Thyroid gland (tissue), 4 donors: ENCODE results near the gene LIPM.

Source experiments
- POLR2A ChIP-seq, 2 donors: fragments of 450-650 bp; IDR thresholded peaks; one replicate each; pipeline ENCODE4 v1.6.1; 2017; ENCODE audit warnings: antibody characterized with exemption in 2 of 2, mild to moderate bottlenecking in 2 of 2, moderate library complexity in 1 of 2
- TF ChIP-seq, protein P1 (sequence below), 6 experiments: fragments of 200-600 bp in 3 of 6; fragments of 450-650 bp in 3 of 6; sonication (generic) in 3 of 6; IDR thresholded peaks; one replicate each; pipeline ENCODE4 v1.5.1; 2016 to 2019; ENCODE audit warnings: antibody characterized with exemption in 6 of 6, mild to moderate bottlenecking in 2 of 6, inconsistent platforms in 1 of 6, moderate library complexity in 1 of 6

DNA sequence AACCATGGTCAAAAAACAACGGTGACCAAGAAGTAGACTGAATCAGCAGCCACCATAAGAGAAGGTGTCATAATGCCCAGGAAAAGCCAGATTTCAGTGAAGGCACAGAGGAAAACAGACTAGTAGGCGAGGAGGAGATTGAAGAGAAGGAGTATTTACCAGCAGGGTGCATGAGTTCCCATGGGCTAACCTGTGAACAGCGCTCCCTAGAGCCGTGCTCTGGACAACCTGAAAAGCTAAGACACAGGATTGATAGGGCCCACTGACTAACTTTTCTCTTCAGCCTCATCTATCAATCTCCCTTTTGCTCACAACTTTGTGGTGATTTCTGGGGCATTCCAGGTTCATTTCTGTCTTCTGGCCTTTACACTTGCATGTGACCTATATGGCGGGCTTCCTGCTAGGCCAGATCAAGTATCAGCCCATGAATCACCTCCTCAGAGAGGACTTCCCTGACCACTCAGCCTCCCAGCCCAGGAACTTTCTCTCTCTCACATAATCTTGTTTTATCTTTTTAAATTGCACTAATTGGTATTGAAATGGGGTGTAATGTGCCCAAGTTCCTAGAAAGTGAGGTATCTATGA is 36.3 kb downstream of the LIPM start:
- TF ChIP-seq, protein P1, sequence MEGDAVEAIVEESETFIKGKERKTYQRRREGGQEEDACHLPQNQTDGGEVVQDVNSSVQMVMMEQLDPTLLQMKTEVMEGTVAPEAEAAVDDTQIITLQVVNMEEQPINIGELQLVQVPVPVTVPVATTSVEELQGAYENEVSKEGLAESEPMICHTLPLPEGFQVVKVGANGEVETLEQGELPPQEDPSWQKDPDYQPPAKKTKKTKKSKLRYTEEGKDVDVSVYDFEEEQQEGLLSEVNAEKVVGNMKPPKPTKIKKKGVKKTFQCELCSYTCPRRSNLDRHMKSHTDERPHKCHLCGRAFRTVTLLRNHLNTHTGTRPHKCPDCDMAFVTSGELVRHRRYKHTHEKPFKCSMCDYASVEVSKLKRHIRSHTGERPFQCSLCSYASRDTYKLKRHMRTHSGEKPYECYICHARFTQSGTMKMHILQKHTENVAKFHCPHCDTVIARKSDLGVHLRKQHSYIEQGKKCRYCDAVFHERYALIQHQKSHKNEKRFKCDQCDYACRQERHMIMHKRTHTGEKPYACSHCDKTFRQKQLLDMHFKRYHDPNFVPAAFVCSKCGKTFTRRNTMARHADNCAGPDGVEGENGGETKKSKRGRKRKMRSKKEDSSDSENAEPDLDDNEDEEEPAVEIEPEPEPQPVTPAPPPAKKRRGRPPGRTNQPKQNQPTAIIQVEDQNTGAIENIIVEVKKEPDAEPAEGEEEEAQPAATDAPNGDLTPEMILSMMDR (IDR thresholded peaks at IDR 0.05) = no peak
- TF ChIP-seq POLR2A (IDR thresholded peaks at IDR 0.05) = no peak
